Breast epithelium (tissue), 3 donors: Measurements from ENCODE around the gene SLC25A34.
"Not testable (repeated sequence)": the region's sequence is repeated elsewhere in the genome, so short reads cannot be mapped to it uniquely, and the experiment has no call there.

Experiments
- CTCF ChIP-seq, 3 donors: fragments of 450-650 bp; IDR thresholded peaks; one replicate each; pipeline ENCODE4 v1.5.1; 2016 to 2017; ENCODE audit warnings: antibody characterized with exemption in 3 of 3, mild to moderate bottlenecking in 3 of 3, moderate library complexity in 3 of 3
- POLR2AphosphoS5 ChIP-seq, 3 donors: sonication (generic); formaldehyde crosslinking; IDR thresholded peaks; one replicate each; pipeline ENCODE4 v1.6.1; 2017; ENCODE audit warnings: antibody characterized with exemption in 3 of 3

- not testable (repeated sequence) for TF ChIP-seq CTCF, POLR2AphosphoS5 (IDR thresholded peaks at IDR 0.05)
Measured at GRCh38 chr1:15699321-15699720, 36.7 kb upstream of the SLC25A34 start.
